GM23338 (cell line): ENCODE measurements around the gene VDR. TPM values are rescaled to one million over a fixed set of nuclear protein-coding genes. Genes with fewer than 3 reads are reported as not detected.

Experiments used
- ATAC-seq: fragments of 200-7000 bp; cut with Tn5 transposase; 3 replicates; pipeline ENCODE4 v1.9.1; 2020
- DNase-seq: peaks from one replicate; pipeline ENCODE4 v3.0.0-alpha.2; 2015; ENCODE audit warnings: low spot score
- H2AFZ ChIP-seq: fragments of 200-600 bp; sonication (generic); 2 replicates; pipeline ENCODE4 v1.8.0; 2016; ENCODE audit warnings: antibody characterized with exemption, mild to moderate bottlenecking, moderate library complexity
- H3F3A ChIP-seq: fragments of 200-600 bp; sonication (generic); replicated peaks from 2 replicates; pipeline ENCODE4 v1.8.0; 2017; ENCODE audit warnings: antibody characterized with exemption, mixed run types, low read depth
- H3K27ac ChIP-seq: fragments of 200-600 bp; sonication (generic); 2 replicates; pipeline ENCODE4 v1.6.1; 2016; ENCODE audit warnings: low read depth
- H3K27me3 ChIP-seq: fragments of 200-600 bp; sonication (generic); 2 replicates; pipeline ENCODE4 v1.8.0; 2016; ENCODE audit warnings: mild to moderate bottlenecking, mixed run types, moderate library complexity; ENCODE audit not compliant: insufficient read depth
- H3K36me3 ChIP-seq: fragments of 200-600 bp; sonication (generic); 2 replicates; pipeline ENCODE4 v1.8.0; 2016; ENCODE audit warnings: mild to moderate bottlenecking; ENCODE audit not compliant: insufficient read depth
- H3K4me1 ChIP-seq: fragments of 200-600 bp; sonication (generic); 2 replicates; pipeline ENCODE4 v1.8.0; 2016; ENCODE audit warnings: mild to moderate bottlenecking, moderate library complexity; ENCODE audit not compliant: insufficient read depth
- H3K4me2 ChIP-seq: fragments of 200-600 bp; sonication (generic); 2 replicates; pipeline ENCODE4 v1.7.1; 2017; ENCODE audit warnings: mixed run types
- H3K4me3 ChIP-seq: fragments of 200-600 bp; sonication (generic); 2 replicates; pipeline ENCODE4 v1.6.1; 2016; ENCODE audit warnings: mixed run types
- H3K79me2 ChIP-seq: fragments of 200-600 bp; sonication (generic); replicated peaks from 2 replicates; pipeline ENCODE4 v1.8.0; 2017; ENCODE audit warnings: mild to moderate bottlenecking; ENCODE audit not compliant: insufficient read depth
- H3K9me2 ChIP-seq: fragments of 200-600 bp; sonication (generic); 2 replicates; pipeline ENCODE4 v1.8.0; 2017; ENCODE audit not compliant: insufficient read depth
- H4K20me1 ChIP-seq: fragments of 200-600 bp; sonication (generic); replicated peaks from 2 replicates; pipeline ENCODE4 v1.8.0; 2017; ENCODE audit warnings: mild to moderate bottlenecking; ENCODE audit not compliant: insufficient read depth
- H3K27ac Mint-ChIP-seq: 2 replicates; pipeline ENCODE4 v1.8.0; 2020; ENCODE audit warnings: inconsistent platforms, mild to moderate bottlenecking, moderate library complexity, mixed read lengths
- H3K27me3 Mint-ChIP-seq: 3 replicates; pipeline ENCODE4 v1.8.0; 2022; ENCODE audit warnings: low read depth, mild to moderate bottlenecking, moderate library complexity, mixed read lengths, inconsistent platforms; ENCODE audit not compliant: insufficient read depth, poor library complexity
- H3K36me3 Mint-ChIP-seq: 3 replicates; pipeline ENCODE4 v1.8.0; 2021; ENCODE audit warnings: low read depth, mild to moderate bottlenecking, inconsistent platforms, moderate library complexity, mixed read lengths
- H3K4me1 Mint-ChIP-seq: 3 replicates; pipeline ENCODE4 v1.8.0; 2020; ENCODE audit warnings: mild to moderate bottlenecking, inconsistent platforms, mixed read lengths
- H3K4me3 Mint-ChIP-seq: 3 replicates; pipeline ENCODE4 v1.8.0; 2021; ENCODE audit warnings: moderate library complexity, mild to moderate bottlenecking, inconsistent platforms, mixed read lengths
- H3K9me3 Mint-ChIP-seq: 3 replicates; pipeline ENCODE4 v1.8.0; 2020; ENCODE audit warnings: moderate library complexity, mild to moderate bottlenecking, inconsistent platforms, mixed read lengths
- JUNB ChIP-seq: IDR thresholded peaks from one replicate; pipeline ENCODE4 v1.6.1; 2016; ENCODE audit warnings: antibody characterized with exemption; ENCODE audit not compliant: unreplicated experiment
- NANOG ChIP-seq: IDR thresholded peaks from 2 replicates; pipeline ENCODE4 v1.6.1; 2016; ENCODE audit warnings: antibody characterized with exemption, borderline replicate concordance
- STAT1 ChIP-seq: IDR thresholded peaks from one replicate; pipeline ENCODE4 v1.6.1; 2016; ENCODE audit warnings: antibody characterized with exemption; ENCODE audit not compliant: unreplicated experiment
- polyA plus RNA-seq: library from polyadenylated mRNA; unstranded; fragments of >200 nt; fragmentation: Nextera tagmentation; extraction: Ambion mirVana; gene quantifications from 2 replicates; pipeline ENCODE4 v1.2.1, GENCODE V29; 2016
- total RNA-seq: library from RNA; depleted of rRNA; stranded (reverse); fragments of >200 nt; shearing (Covaris generic); gene quantifications from 2 replicates; pipeline ENCODE4 v1.2.3, GENCODE V29; 2014
- TF ChIP-seq, protein P1 (sequence below): IDR thresholded peaks from one replicate; pipeline ENCODE4 v1.6.1; 2018; ENCODE audit warnings: antibody characterized with exemption; ENCODE audit not compliant: unreplicated experiment
- TF ChIP-seq, protein P2 (sequence below), 2 experiments: fragments of 200-600 bp in 1 of 2; sonication (generic) in 1 of 2; conservative IDR thresholded peaks; 2 replicates each; pipeline versions ENCODE4 v1.5.1 to v1.6.1; 2016 to 2017; ENCODE audit warnings: antibody characterized with exemption in 2 of 2, low read depth in 2 of 2, mild to moderate bottlenecking in 2 of 2, moderate library complexity in 1 of 2
- TF ChIP-seq, protein P3 (sequence below): IDR thresholded peaks from 2 replicates; pipeline ENCODE4 v1.6.1; 2016; ENCODE audit warnings: antibody characterized with exemption

The VDR gene
- total and polyA plus RNA-seq, 2 experiments from 2014 or later: 0.37 to 1.4 TPM

DNA sequence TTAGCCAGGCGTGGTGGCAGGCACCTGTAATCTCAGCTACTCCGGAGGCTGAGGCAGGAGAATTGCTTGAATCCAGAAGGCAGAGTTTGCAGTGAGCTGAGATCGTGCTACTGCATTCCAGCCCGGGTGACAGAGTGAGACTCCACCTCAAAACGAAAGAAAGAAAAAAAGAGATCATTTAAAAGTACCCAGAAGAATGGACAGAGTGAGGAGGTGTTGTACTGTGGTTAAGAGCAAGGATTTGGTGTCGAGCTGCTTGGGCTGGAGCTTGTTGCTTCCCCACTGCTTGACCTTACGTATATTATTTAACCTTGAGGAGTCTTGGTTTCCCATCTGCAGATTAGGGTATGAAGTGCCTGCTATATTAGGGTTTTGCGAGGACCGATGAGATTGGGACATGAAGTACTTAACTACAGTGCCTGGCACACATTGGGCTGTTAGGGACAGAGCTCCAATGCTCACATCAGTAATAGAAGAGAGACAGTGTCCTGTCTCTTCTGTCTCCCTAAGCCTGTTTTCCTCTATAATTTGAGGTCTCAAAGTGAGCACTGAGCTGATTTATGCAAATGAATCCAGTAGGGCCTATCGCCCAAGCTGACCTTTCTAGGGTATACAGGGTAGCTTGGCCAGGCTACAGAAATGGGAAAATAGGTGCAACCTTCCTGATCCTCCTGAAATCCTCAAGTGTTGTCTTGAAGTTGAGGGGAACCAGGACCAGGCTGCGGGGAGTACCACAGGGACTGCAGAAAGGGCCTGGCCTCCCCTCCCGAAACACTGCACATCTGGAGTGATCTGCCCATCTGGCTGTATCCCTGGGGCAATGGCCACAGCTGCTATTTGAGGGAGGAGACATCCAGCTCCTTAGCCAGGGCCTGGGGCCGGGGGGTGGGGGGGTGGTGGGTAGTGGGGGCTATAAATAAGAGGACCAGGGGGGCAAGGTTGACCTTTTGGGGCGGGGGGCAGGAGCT lies 76.5 kb downstream of the VDR start (continued):
- TF ChIP-seq, protein P1, sequence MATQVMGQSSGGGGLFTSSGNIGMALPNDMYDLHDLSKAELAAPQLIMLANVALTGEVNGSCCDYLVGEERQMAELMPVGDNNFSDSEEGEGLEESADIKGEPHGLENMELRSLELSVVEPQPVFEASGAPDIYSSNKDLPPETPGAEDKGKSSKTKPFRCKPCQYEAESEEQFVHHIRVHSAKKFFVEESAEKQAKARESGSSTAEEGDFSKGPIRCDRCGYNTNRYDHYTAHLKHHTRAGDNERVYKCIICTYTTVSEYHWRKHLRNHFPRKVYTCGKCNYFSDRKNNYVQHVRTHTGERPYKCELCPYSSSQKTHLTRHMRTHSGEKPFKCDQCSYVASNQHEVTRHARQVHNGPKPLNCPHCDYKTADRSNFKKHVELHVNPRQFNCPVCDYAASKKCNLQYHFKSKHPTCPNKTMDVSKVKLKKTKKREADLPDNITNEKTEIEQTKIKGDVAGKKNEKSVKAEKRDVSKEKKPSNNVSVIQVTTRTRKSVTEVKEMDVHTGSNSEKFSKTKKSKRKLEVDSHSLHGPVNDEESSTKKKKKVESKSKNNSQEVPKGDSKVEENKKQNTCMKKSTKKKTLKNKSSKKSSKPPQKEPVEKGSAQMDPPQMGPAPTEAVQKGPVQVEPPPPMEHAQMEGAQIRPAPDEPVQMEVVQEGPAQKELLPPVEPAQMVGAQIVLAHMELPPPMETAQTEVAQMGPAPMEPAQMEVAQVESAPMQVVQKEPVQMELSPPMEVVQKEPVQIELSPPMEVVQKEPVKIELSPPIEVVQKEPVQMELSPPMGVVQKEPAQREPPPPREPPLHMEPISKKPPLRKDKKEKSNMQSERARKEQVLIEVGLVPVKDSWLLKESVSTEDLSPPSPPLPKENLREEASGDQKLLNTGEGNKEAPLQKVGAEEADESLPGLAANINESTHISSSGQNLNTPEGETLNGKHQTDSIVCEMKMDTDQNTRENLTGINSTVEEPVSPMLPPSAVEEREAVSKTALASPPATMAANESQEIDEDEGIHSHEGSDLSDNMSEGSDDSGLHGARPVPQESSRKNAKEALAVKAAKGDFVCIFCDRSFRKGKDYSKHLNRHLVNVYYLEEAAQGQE: no peak
- no peak for TF ChIP-seq JUNB
- TF ChIP-seq, protein P2, sequence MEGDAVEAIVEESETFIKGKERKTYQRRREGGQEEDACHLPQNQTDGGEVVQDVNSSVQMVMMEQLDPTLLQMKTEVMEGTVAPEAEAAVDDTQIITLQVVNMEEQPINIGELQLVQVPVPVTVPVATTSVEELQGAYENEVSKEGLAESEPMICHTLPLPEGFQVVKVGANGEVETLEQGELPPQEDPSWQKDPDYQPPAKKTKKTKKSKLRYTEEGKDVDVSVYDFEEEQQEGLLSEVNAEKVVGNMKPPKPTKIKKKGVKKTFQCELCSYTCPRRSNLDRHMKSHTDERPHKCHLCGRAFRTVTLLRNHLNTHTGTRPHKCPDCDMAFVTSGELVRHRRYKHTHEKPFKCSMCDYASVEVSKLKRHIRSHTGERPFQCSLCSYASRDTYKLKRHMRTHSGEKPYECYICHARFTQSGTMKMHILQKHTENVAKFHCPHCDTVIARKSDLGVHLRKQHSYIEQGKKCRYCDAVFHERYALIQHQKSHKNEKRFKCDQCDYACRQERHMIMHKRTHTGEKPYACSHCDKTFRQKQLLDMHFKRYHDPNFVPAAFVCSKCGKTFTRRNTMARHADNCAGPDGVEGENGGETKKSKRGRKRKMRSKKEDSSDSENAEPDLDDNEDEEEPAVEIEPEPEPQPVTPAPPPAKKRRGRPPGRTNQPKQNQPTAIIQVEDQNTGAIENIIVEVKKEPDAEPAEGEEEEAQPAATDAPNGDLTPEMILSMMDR (conservative IDR thresholded peaks at IDR 0.05; ENCODE audit: low read depth in 2 of 2): no peak
- TF ChIP-seq, protein P3, sequence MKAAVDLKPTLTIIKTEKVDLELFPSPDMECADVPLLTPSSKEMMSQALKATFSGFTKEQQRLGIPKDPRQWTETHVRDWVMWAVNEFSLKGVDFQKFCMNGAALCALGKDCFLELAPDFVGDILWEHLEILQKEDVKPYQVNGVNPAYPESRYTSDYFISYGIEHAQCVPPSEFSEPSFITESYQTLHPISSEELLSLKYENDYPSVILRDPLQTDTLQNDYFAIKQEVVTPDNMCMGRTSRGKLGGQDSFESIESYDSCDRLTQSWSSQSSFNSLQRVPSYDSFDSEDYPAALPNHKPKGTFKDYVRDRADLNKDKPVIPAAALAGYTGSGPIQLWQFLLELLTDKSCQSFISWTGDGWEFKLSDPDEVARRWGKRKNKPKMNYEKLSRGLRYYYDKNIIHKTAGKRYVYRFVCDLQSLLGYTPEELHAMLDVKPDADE: no peak

DNA sequence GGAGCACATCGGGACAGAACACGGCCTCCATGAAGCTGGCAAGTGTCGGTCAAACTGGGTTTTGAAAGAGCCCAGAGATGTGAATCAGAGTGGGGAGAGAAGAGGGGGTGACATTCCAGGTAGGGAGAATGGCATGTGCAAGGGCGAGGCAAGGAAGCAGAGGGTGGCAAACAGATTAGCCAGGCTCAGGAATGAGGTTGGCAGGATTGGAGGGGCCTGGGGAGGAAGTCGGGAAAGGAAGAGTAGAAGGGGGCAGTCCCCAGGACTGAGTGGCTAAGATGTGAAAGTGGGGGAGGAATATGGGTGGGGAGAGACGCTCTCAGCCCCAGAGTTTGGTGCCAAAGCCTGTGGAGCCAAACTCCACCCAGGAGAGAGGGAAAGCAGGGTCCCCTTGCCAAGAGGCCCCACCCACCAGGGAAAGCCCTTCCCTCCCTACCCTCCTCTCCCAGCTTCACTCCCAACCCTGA lies 79.6 kb downstream of the VDR start:
- H3K9me3 Mint-ChIP-seq: no peaks in the 10 kb centered on the region
- peak; percentile 34 for DNase-seq
- H3K4me3 Mint-ChIP-seq: no peak overlapping the region
- H3K9me2 ChIP-seq: 0 out of 2 replicates have a peak, but pooled peaks cover 3% of the 10 kb centered on the region
- H3K27me3 Mint-ChIP-seq: peaks cover 16% of the 10 kb centered on the region
- no peak overlapping the region for H3K4me3 ChIP-seq
- no peaks in the 10 kb centered on the region for H4K20me1 ChIP-seq
- ATAC-seq: peak; percentile 35
- H2AFZ ChIP-seq: peak overlapping the region; percentile 85
- no peak overlapping the region for H3K27ac Mint-ChIP-seq
- H3K36me3 ChIP-seq: no peaks in the 10 kb centered on the region
- peaks cover 58% of the 10 kb centered on the region for H3K4me1 Mint-ChIP-seq
- peaks cover 43% of the 10 kb centered on the region for H3K4me1 ChIP-seq
- no peak overlapping the region for H3K27ac ChIP-seq
- peak overlapping the region; percentile 55; the same call in 1 of the 2 replicates for H3K4me2 ChIP-seq
- 0 out of 2 replicates have a peak, but pooled peaks cover 4% of the 10 kb centered on the region for H3K79me2 ChIP-seq
- no peaks in the 10 kb centered on the region; the same call in 1 of the 2 replicates for H3F3A ChIP-seq
- no peaks in the 10 kb centered on the region; the same call in 2 of the 3 replicates for H3K36me3 Mint-ChIP-seq
- no peaks in the 10 kb centered on the region for H3K27me3 ChIP-seq
- TF ChIP-seq NANOG (no peak), STAT1 (no peak), JUNB (no peak)
- TF ChIP-seq, protein P1: no peak
